SK-N-MC (cell line): ENCODE data around the gene TDP1.

ENCODE experiments used
- DNase-seq: peaks from one replicate; pipeline ENCODE4 v3.0.0-alpha.2; 2011; ENCODE audit warnings: low read depth, low spot score
- H3K27ac ChIP-seq: fragments of 200-600 bp; sonication (generic); 2 replicates; pipeline ENCODE4 v1.5.1; 2016; ENCODE audit warnings: mixed run types
- H3K36me3 ChIP-seq: fragments of 200-600 bp; sonication (generic); 2 replicates; pipeline ENCODE4 v1.6.1; 2017; ENCODE audit warnings: antibody characterized with exemption, low read length, mixed read lengths; ENCODE audit not compliant: insufficient read depth
- H3K4me3 ChIP-seq: fragments of 200-600 bp; sonication (generic); 2 replicates; pipeline ENCODE4 v1.5.1; 2016
- H3K9ac ChIP-seq: fragments of 200-600 bp; sonication (generic); 2 replicates; pipeline ENCODE4 v1.8.0; 2017; ENCODE audit warnings: mixed run types, mixed read lengths; ENCODE audit not compliant: insufficient read length
- H3K9me3 ChIP-seq: fragments of 200-600 bp; sonication (generic); 2 replicates; pipeline ENCODE4 v1.6.1; 2017; ENCODE audit warnings: low read depth, mild to moderate bottlenecking, antibody characterized with exemption, low read length, moderate library complexity, mixed read lengths
- EZH2 ChIP-seq: fragments of 200-600 bp; sonication (generic); IDR thresholded peaks from one replicate; pipeline ENCODE4 v1.6.1; 2017; ENCODE audit warnings: antibody characterized with exemption
- FOXP2 ChIP-seq: optimal IDR thresholded peaks from 2 replicates; pipeline ENCODE3; 2011; ENCODE audit warnings: mild to moderate bottlenecking, moderate library complexity; ENCODE audit not compliant: insufficient read depth; ENCODE audit errors: extremely low read length, control extremely low read depth
- POLR2AphosphoS5 ChIP-seq: IDR thresholded peaks from 2 replicates; pipeline ENCODE4 v1.6.1; 2012; ENCODE audit warnings: mild to moderate bottlenecking, low read depth, low read length, borderline replicate concordance

Gene TDP1

GRCh38 chr14:89955745-89956660 is at the start of gene TDP1:
TDP1 (plus strand) TSS chr14:89955927; CDS start chr14:89963115, 7,188 bp downstream.
- no peak for TF ChIP-seq EZH2
- TF ChIP-seq FOXP2: peak; percentile 56
- TF ChIP-seq POLR2AphosphoS5: peak; percentile 95
- H3K36me3 ChIP-seq: peaks cover 19% of the 10 kb centered on the region
- H3K27ac ChIP-seq: peak within 1 kb of the TSS; percentile 37; the same call in 1 of the 2 replicates
- peak within 1 kb of the TSS; percentile 92 for H3K9ac ChIP-seq
- H3K4me3 ChIP-seq: peak within 1 kb of the TSS; percentile 98
- peak; percentile 57 for DNase-seq
- no peaks in the 10 kb centered on the region for H3K9me3 ChIP-seq

DNA sequence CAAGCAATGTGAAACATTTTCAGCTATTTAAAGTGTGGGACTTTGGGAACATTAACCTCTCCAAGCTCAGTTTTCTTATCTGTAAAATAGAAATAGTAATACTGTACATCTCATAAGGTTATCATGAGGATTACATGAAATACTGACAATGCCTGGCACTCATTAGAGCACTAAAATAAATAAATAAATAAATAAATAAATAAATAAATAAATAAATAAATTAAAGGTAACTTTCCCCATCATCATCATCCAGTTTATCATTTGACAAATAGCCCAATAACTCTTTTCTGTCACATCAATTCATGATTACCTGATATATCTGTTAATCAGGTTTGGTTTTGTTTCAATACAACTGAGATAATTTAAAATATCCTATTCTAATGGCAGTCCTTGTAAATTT is 49.7 kb upstream of the TDP1 start:
- no peak overlapping the region for H3K9ac ChIP-seq
- H3K36me3 ChIP-seq: no peaks in the 10 kb centered on the region
- no peaks in the 10 kb centered on the region for H3K9me3 ChIP-seq
- no peak for TF ChIP-seq POLR2AphosphoS5
- no peak for DNase-seq
- H3K27ac ChIP-seq: no peak overlapping the region
- no peak overlapping the region for H3K4me3 ChIP-seq

DNA sequence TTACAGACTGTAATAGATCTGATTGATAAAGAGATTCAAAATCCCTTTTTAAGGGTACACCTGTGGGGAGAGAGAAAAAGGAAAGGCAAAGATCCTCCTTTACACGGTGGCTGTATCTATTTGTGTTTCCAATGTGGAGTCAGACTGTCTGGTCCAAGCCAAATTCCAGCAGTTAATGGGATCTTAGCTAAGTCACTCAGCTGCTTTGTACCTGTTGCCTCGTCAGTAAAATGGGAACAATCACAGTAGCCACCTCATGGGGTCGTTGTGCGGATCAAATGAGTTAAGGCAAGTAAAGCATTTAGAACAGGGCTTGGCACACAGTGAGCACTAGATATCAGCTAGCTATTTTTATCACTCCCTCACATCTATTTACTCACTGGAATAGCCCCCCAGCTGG is 48.1 kb upstream of the TDP1 start:
- no peaks in the 10 kb centered on the region for H3K9me3 ChIP-seq
- H3K27ac ChIP-seq: no peak overlapping the region
- no peak for DNase-seq
- TF ChIP-seq EZH2 (no peak), POLR2AphosphoS5 (no peak), FOXP2 (no peak)
- H3K4me3 ChIP-seq: no peak overlapping the region
- no peaks in the 10 kb centered on the region for H3K36me3 ChIP-seq
- no peak overlapping the region for H3K9ac ChIP-seq

DNA sequence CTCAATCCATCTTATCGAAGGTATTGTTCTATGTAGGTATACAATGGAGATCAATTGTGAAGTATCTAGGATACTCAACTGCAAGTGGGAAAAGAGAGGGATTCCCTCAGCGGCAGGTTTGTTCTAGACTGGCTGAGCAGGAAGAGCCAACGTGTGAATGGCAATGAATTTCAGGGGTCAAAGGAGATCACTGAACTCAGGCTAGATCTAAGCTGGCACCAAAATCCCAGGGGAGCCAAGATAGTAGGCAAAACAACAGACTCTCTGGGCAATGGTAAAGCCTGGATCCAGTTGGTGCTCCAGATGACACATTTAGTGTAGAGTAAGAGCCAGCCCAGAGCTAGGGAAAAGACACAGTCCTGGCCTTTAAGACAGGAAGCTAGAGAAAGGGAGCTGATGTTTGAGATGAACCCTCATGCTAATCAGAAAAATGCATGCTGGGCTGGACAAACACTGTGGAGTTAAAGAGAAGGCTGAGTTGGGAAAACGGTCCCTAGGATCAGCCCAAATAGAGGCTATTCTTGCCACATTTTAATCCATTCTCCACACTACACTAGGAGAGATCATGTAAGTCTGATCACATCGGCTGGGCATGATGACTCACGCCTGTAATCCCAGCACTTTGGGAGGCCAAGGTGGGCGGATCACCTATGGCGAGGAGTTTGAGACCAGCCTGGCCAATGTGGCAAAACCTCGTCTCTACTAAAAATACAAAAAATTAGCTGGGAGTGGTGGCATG is 46.8 kb upstream of the TDP1 start:
- Histone ChIP-seq H3K27ac (no peak overlapping the region), H3K9ac (no peak overlapping the region), H3K36me3 (no peaks in the 10 kb centered on the region), H3K4me3 (no peak overlapping the region), H3K9me3 (no peaks in the 10 kb centered on the region)
- no peak for DNase-seq
- no peak for TF ChIP-seq POLR2AphosphoS5
- TF ChIP-seq EZH2: no peak
- no peak for TF ChIP-seq FOXP2

DNA sequence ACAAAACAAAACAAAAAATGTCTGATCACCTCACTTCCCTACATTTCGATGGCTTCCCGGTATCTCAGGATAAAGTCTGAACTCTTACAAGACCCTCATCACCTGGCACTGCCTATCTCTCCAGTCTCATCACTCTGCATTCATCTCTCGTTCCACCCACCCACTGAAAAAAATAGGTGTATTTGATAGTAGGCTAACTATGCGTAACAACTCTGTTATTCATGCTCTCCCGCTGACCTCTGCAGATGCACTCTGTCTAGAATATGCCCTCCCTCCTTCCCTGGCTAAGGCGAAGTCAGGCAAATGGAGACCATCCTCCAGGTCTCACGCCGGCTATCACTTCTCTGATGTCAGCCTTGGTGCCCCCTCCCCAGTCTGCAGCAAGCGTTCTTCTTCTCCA is 46.1 kb upstream of the TDP1 start:
- H3K9me3 ChIP-seq: no peaks in the 10 kb centered on the region

GRCh38 chr14:89910691-89911009 is 45.1 kb upstream of the TDP1 start:
- no peak for TF ChIP-seq EZH2
- TF ChIP-seq POLR2AphosphoS5: no peak
- TF ChIP-seq FOXP2: no peak
- no peak overlapping the region for H3K9ac ChIP-seq
- DNase-seq: no peak
- no peak overlapping the region for H3K4me3 ChIP-seq
- no peak overlapping the region for H3K27ac ChIP-seq
- H3K36me3 ChIP-seq: no peaks in the 10 kb centered on the region
- H3K9me3 ChIP-seq: no peaks in the 10 kb centered on the region

More for the DNA sequence above, 46.1 kb upstream of the TDP1 start:
- no peak overlapping the region for H3K9ac ChIP-seq
- no peaks in the 10 kb centered on the region for H3K36me3 ChIP-seq
- no peak overlapping the region for H3K27ac ChIP-seq
- no peak overlapping the region for H3K4me3 ChIP-seq
- TF ChIP-seq EZH2: no peak
- no peak for TF ChIP-seq POLR2AphosphoS5
- TF ChIP-seq FOXP2: no peak
- no peak for DNase-seq

DNA sequence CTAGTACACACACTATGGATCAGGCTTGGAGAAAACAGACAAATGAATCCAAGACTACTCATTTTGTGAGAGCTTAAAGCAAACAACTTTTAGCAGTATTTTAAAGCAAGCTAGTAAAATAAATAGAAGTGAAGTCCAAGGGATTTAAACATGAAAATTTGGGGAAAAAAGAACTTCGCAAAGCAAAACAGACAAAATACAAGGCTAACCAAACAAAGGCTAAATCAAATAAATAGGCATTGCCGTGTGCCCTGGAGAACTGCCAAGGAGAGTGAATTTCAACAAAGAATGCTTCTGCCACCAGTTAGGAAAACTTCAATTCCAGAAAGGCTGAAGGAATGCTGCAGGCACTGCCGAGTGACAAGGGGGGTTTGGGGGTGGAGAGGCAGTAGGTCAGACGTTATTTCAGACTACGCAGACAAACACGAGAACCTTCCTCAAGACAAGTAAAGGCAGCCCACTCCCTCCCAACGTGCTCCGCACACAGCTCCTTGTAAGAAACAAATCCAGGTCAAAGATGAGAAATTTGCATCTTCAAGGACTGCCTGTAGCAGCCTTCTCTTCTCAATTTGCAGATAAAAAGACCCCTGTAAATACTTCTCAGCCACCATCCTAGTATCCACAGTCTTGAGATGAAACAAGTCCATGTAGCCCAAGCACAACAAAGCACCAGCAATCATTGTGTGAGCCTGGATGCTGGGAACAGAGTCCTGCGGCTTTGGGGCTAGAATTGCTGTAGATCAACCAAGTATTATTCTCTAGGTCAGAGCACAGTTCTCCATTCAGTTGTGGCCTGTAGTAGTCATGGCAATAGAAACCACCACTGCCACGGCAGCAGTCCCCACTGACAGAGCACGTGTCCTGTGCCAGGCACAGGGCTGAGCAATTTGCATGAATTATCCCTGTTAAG is 44.5 kb upstream of the TDP1 start:
- no peak overlapping the region for H3K4me3 ChIP-seq
- H3K9ac ChIP-seq: no peak overlapping the region
- no peak for TF ChIP-seq FOXP2
- TF ChIP-seq EZH2: no peak
- TF ChIP-seq POLR2AphosphoS5: no peak

GRCh38 chr14:89912221-89912620 is 43.5 kb upstream of the TDP1 start:
- TF ChIP-seq FOXP2 (no peak), POLR2AphosphoS5 (no peak), EZH2 (no peak)

More for the DNA sequence above, 44.5 kb upstream of the TDP1 start:
- Histone ChIP-seq H3K27ac (no peak overlapping the region), H3K36me3 (no peaks in the 10 kb centered on the region), H3K9me3 (no peaks in the 10 kb centered on the region)
- DNase-seq: no peak

More at GRCh38 chr14:89912221-89912620, 43.5 kb upstream of the TDP1 start:
- no peaks in the 10 kb centered on the region for H3K9me3 ChIP-seq
- no peak overlapping the region; the same call in 1 of the 2 replicates for H3K4me3 ChIP-seq
- no peaks in the 10 kb centered on the region for H3K36me3 ChIP-seq
- no peak overlapping the region for H3K27ac ChIP-seq
- H3K9ac ChIP-seq: no peak overlapping the region
- no peak for DNase-seq
